Measurements from ENCODE around the gene CD101. TPM values are rescaled to one million over a fixed set of nuclear protein-coding genes. Genes with fewer than 3 reads are reported as not detected.

CD101 gene
- total RNA-seq, 1 experiment from 2014 or later, result 1.2 TPM

- Histone ChIP-seq H4K20me1 (ENCODE audit: insufficient read depth) (no peaks in the 10 kb centered on the region), H3K4me2 (ENCODE audit: low read length) (no peak overlapping the region), H3K79me2 (ENCODE audit: insufficient read depth, low read length) (peaks cover 47% of the 10 kb centered on the region), H3K9me3 (ENCODE audit: control insufficient read depth in 1 of 2, insufficient read depth in 1 of 2, low read depth in 1 of 2, low read length in 2 of 2) (no peaks in the 10 kb centered on the region), H2AFZ (ENCODE audit: low read depth, low read length, poor library complexity, severe bottlenecking) (no peak overlapping the region), H3K4me1 (ENCODE audit: control insufficient read depth in 1 of 2, insufficient read depth in 2 of 2, low read length in 2 of 2) (no peaks in the 10 kb centered on the region), H3K4me3 (replicated peaks in 1 of 2; ENCODE audit: low read depth in 1 of 2, low read length in 2 of 2) (no peak overlapping the region), H3K9me2 (ENCODE audit: insufficient read depth) (no peaks in the 10 kb centered on the region), H3K9ac (ENCODE audit: low read length) (no peak overlapping the region), H3K36me3 (ENCODE audit: control insufficient read depth in 1 of 2, insufficient read depth in 2 of 2, low read length in 2 of 2) (peaks cover 3 to 18% of the 10 kb centered on the region in 2 experiments; a peak in 2 of 4 replicates), H3K27me3 (ENCODE audit: insufficient read depth, low read length) (no peaks in the 10 kb centered on the region), H3K27ac (ENCODE audit: low read depth, low read length) (no peak overlapping the region)
- no peak for ATAC-seq
- DNase-seq (ENCODE audit: low read depth, low spot score), result no peak
- BruUV-seq (replicated peaks), result no TSS peak
- ChIA-PET POLR2A (no interaction called here), CTCF (interaction anchor here (9.0 kb wide), 1 partner anchor 215 kb away, joined by 101 read pairs; no protein-coding TSS in a partner anchor), RAD21 (ENCODE audit: low non-redundant PET in 1 of 2, low total read pairs in 2 of 2, uncharacterized antibody in 2 of 2, unreplicated experiment in 2 of 2) (interaction anchor here in 1 of 2 experiments (0.6 kb wide), 1 partner anchor 303 kb away, joined by 3 read pairs; no protein-coding TSS in a partner anchor)
- intact Hi-C loops (cut with micrococcal nuclease), result no loop called here
- no peak for TF ChIP-seq ELF1 (IDR thresholded peaks at IDR 0.05; ENCODE audit: borderline replicate concordance, low read depth)
- no peak for TF ChIP-seq EZH2 (IDR thresholded peaks at IDR 0.05)
- TF ChIP-seq ZFX (IDR thresholded peaks at IDR 0.05), result no peak
- TF ChIP-seq POLR2AphosphoS5 (IDR thresholded peaks at IDR 0.05; ENCODE audit: low read depth, low read length), result no peak
- no peak for TF ChIP-seq EGR1 (IDR thresholded peaks at IDR 0.05; ENCODE audit: low read depth)
- no peak for TF ChIP-seq YY1 (IDR thresholded peaks at IDR 0.05; ENCODE audit: extremely low read depth, insufficient replicate concordance, low read depth, low read length)
- no peak for TF ChIP-seq ZNF274 (IDR thresholded peaks at IDR 0.05; ENCODE audit: low read depth, low read length)
- TF ChIP-seq FOSL1 (IDR thresholded peaks at IDR 0.05; ENCODE audit: low read depth), result no peak
- no peak for TF ChIP-seq SIN3A (IDR thresholded peaks at IDR 0.05; ENCODE audit: low read depth)
- TF ChIP-seq, protein P1, sequence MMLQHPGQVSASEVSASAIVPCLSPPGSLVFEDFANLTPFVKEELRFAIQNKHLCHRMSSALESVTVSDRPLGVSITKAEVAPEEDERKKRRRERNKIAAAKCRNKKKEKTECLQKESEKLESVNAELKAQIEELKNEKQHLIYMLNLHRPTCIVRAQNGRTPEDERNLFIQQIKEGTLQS (IDR thresholded peaks at IDR 0.05), result no peak
- no peak for TF ChIP-seq MAX (IDR thresholded peaks at IDR 0.05)
- TF ChIP-seq POLR2A (IDR thresholded peaks at IDR 0.05; ENCODE audit: borderline replicate concordance, extremely low read depth, insufficient read depth, insufficient read length), result no peak
Observed at GRCh38 chr1:117070124-117070523, 68.6 kb downstream of the CD101 start.
